GM19395 (cell line): ENCODE data around the gene OR51M1.
A peak's percentile ranks its signal among the peaks of the same experiment; 100 is the strongest.

ENCODE experiments used
- ATAC-seq: cut with Tn5 transposase; IDR thresholded peaks from one replicate; pipeline ENCODE4 v1.9.1; 2021; ENCODE audit warnings: mild to moderate bottlenecking, moderate library complexity; ENCODE audit not compliant: unreplicated experiment

OR51M1 gene

GRCh38 chr11:5380740-5381342 lies 2.8 kb upstream of the OR51M1 start:
- ATAC-seq = peak; percentile 98

- no peak for ATAC-seq
These were observed 723 bp downstream of the OR51M1 start for GRCh38 chr11:5384335-5384734.

- ATAC-seq = no peak
These were observed 6.6 kb downstream of the OR51M1 start for GRCh38 chr11:5390210-5390609.

GRCh38 chr11:5394091-5394490 lies 10.5 kb downstream of the OR51M1 start:
- ATAC-seq = no peak

- ATAC-seq = no peak
These were observed 15.3 kb downstream of the OR51M1 start for GRCh38 chr11:5398936-5399335.

GRCh38 chr11:5405173-5405572 lies 21.6 kb downstream of the OR51M1 start:
- no peak for ATAC-seq

GRCh38 chr11:5420993-5421392 lies 37.4 kb downstream of the OR51M1 start:
- ATAC-seq = no peak

- no peak for ATAC-seq
These were observed 38.2 kb downstream of the OR51M1 start, which contains the start of gene OR51Q1 for GRCh38 chr11:5421811-5422210. TSS of gene OR51Q1 (plus strand) at chr11:5422111. CDS start at chr11:5422201, 90 bp downstream.

- ATAC-seq = no peak
These were observed 39.5 kb downstream of the OR51M1 start for GRCh38 chr11:5423131-5423530.

- no peak for ATAC-seq
These were observed 57.8 kb downstream of the OR51M1 start, which contains the start of gene OR51I1 for GRCh38 chr11:5441414-5441813. TSS of gene OR51I1 (minus strand) at chr11:5441514. CDS start at chr11:5441514, 0 bp downstream.
